A673 (cell line): ENCODE measurements around the gene SHOX. TPM values are rescaled to one million over a fixed set of nuclear protein-coding genes. Genes with fewer than 3 reads are reported as not detected.

Source experiments
- BruUV-seq: library from RNA; stranded (reverse); fragments of 400-500 nt; replicated peaks from 2 replicates; lab custom pipeline; 2021; lab: Mats Ljungman, UMichigan
- CTCF ChIA-PET: fragments of 300-600 bp; sonication (Branson Sonifier 250); formaldehyde crosslinking; loops from one replicate; lab custom pipeline; 2022; ENCODE audit warnings: antibody characterized with exemption; lab: Charles Lee
- POLR2A ChIA-PET: fragments of 300-600 bp; sonication (Branson Sonifier 250); formaldehyde crosslinking; loops from one replicate; lab custom pipeline; 2022; ENCODE audit warnings: antibody characterized with exemption; ENCODE audit not compliant: low non-redundant PET; lab: Charles Lee
- DNase-seq: peaks from one replicate; pipeline ENCODE4 v3.0.0-alpha.2; 2015; ENCODE audit warnings: low spot score
- H3K27ac ChIP-seq: fragments of 200-600 bp; sonication (generic); 2 replicates; pipeline ENCODE4 v1.5.1; 2016; ENCODE audit warnings: mixed run types, low read depth, mild to moderate bottlenecking, mixed read lengths, antibody characterized with exemption, low read length; ENCODE audit not compliant: poor library complexity, severe bottlenecking
- H3K27me3 ChIP-seq: fragments of 200-600 bp; sonication (generic); replicated peaks from 2 replicates; pipeline ENCODE4 v1.6.1; 2017; ENCODE audit warnings: mixed run types, low read depth, mild to moderate bottlenecking, mixed read lengths, antibody characterized with exemption, low read length; ENCODE audit not compliant: insufficient read depth, poor library complexity
- H3K36me3 ChIP-seq: fragments of 200-600 bp; sonication (generic); 2 replicates; pipeline ENCODE4 v1.6.1; 2016; ENCODE audit warnings: mixed run types, mild to moderate bottlenecking, mixed read lengths, antibody characterized with exemption, low read length; ENCODE audit not compliant: insufficient read depth, poor library complexity, severe bottlenecking
- H3K4me1 ChIP-seq: fragments of 200-600 bp; sonication (generic); 2 replicates; pipeline ENCODE4 v1.6.1; 2017; ENCODE audit warnings: mixed run types, mild to moderate bottlenecking, mixed read lengths, antibody characterized with exemption, low read length; ENCODE audit not compliant: insufficient read depth, poor library complexity, severe bottlenecking
- H3K4me3 ChIP-seq: fragments of 200-600 bp; sonication (generic); 2 replicates; pipeline ENCODE4 v1.5.1; 2016; ENCODE audit warnings: low read depth, mixed run types, mild to moderate bottlenecking, mixed read lengths, low read length; ENCODE audit not compliant: poor library complexity, severe bottlenecking
- H3K9me3 ChIP-seq: fragments of 200-600 bp; sonication (generic); 2 replicates; pipeline ENCODE4 v1.6.1; 2016; ENCODE audit warnings: mixed run types, low read depth, mild to moderate bottlenecking, mixed read lengths, antibody characterized with exemption, low read length; ENCODE audit not compliant: poor library complexity, severe bottlenecking
- EZH2 ChIP-seq: fragments of 200-600 bp; sonication (generic); IDR thresholded peaks from 2 replicates; pipeline ENCODE4 v1.6.1; 2017; ENCODE audit warnings: borderline replicate concordance, low read depth, mild to moderate bottlenecking, mixed read lengths, antibody characterized with exemption, low read length; ENCODE audit not compliant: poor library complexity, severe bottlenecking
- intact Hi-C: fragments of 100-400 bp; cut with micrococcal nuclease; formaldehyde crosslinking; loops from one replicate; pipeline ENCODE4 v1.10.0; 2022; ENCODE audit not compliant: unreplicated experiment
- total RNA-seq: library from RNA; stranded (reverse); gene quantifications from 2 replicates; pipeline ENCODE4 v1.2.3, GENCODE V29; 2021
- TF ChIP-seq, protein P1 (sequence below): fragments of 300-800, 200-600 bp; sonication (generic); conservative IDR thresholded peaks from 2 replicates; pipeline ENCODE4 v1.5.1; 2017; ENCODE audit warnings: low read depth, mild to moderate bottlenecking, antibody characterized with exemption, low read length, moderate library complexity, mixed read lengths

Gene SHOX
- total RNA-seq, 1 experiment from 2014 or later, result not detected

- intact Hi-C loops, result no loop called here
- H3K4me1 ChIP-seq, result no peaks in the 10 kb centered on the region
- TF ChIP-seq, protein P1, sequence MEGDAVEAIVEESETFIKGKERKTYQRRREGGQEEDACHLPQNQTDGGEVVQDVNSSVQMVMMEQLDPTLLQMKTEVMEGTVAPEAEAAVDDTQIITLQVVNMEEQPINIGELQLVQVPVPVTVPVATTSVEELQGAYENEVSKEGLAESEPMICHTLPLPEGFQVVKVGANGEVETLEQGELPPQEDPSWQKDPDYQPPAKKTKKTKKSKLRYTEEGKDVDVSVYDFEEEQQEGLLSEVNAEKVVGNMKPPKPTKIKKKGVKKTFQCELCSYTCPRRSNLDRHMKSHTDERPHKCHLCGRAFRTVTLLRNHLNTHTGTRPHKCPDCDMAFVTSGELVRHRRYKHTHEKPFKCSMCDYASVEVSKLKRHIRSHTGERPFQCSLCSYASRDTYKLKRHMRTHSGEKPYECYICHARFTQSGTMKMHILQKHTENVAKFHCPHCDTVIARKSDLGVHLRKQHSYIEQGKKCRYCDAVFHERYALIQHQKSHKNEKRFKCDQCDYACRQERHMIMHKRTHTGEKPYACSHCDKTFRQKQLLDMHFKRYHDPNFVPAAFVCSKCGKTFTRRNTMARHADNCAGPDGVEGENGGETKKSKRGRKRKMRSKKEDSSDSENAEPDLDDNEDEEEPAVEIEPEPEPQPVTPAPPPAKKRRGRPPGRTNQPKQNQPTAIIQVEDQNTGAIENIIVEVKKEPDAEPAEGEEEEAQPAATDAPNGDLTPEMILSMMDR, result no peak
- no peak for TF ChIP-seq EZH2
- H3K9me3 ChIP-seq, result no peaks in the 10 kb centered on the region
- CTCF ChIA-PET, result no interaction called here
- DNase-seq, result no peak
- POLR2A ChIA-PET, result no interaction called here
- H3K36me3 ChIP-seq, result no peaks in the 10 kb centered on the region
- H3K27ac ChIP-seq, result no peak overlapping the region
- no TSS peak for BruUV-seq
- H3K4me3 ChIP-seq, result no peak overlapping the region
- peaks cover 10% of the 10 kb centered on the region for H3K27me3 ChIP-seq
Measured at GRCh38 chrX:643911-644303, 13.3 kb downstream of the SHOX start.

- Histone ChIP-seq H3K9me3 (no peaks in the 10 kb centered on the region), H3K4me1 (no peaks in the 10 kb centered on the region), H3K27ac (no peak overlapping the region), H3K36me3 (no peaks in the 10 kb centered on the region), H3K27me3 (peaks cover 3% of the 10 kb centered on the region), H3K4me3 (no peak overlapping the region)
- BruUV-seq, result no TSS peak
- intact Hi-C loops, result no loop called here
- ChIA-PET POLR2A (no interaction called here), CTCF (no interaction called here)
- no peak for DNase-seq
- TF ChIP-seq, protein P1, result no peak
- no peak for TF ChIP-seq EZH2
Measured at GRCh38 chrX:644304-645281, 14.0 kb downstream of the SHOX start.

DNA sequence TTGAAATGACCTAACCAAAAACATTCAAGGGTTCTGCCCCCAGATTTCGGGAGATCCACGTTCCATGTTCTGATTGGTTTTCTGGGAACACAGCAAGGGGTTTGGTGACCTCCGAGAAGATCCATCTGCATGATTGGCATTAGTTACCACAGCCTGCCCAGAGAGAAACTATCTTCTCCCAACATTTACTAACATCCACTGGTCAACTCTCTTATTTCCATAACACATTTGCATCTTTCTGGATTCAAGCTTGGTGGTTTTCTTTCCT is 15.6 kb downstream of the SHOX start:
- Histone ChIP-seq H3K9me3 (no peaks in the 10 kb centered on the region), H3K27ac (no peak overlapping the region), H3K36me3 (no peaks in the 10 kb centered on the region), H3K27me3 (peaks cover 3% of the 10 kb centered on the region), H3K4me3 (no peak overlapping the region), H3K4me1 (no peaks in the 10 kb centered on the region)
- BruUV-seq, result no TSS peak
- TF ChIP-seq, protein P1, result no peak
- no peak for TF ChIP-seq EZH2
- CTCF ChIA-PET, result no interaction called here
- no peak for DNase-seq
- POLR2A ChIA-PET, result no interaction called here
- intact Hi-C loops, result no loop called here
